8988T (cell line): Measurements from ENCODE around the gene HTR1E.
"Not testable (repeated sequence)": the region's sequence is repeated elsewhere in the genome, so short reads cannot be mapped to it uniquely, and the experiment has no call there.

ENCODE experiments used
- DNase-seq: peaks from one replicate; pipeline ENCODE4 v3.0.0; 2011

HTR1E gene

GRCh38 chr6:86937219-86938079 lies at the start of gene HTR1E:
Gene HTR1E (plus strand): TSS chr6:86937528. CDS start chr6:87015335, 77,807 bp downstream.
- DNase-seq: peak; percentile 57

GRCh38 chr6:86888301-86888700 lies 49.0 kb upstream of the HTR1E start:
- DNase-seq: no peak

- not testable (repeated sequence) for DNase-seq
Measured at GRCh38 chr6:86897265-86897664, 40.1 kb upstream of the HTR1E start.

GRCh38 chr6:86913795-86914194 lies 23.5 kb upstream of the HTR1E start:
- DNase-seq: no peak

GRCh38 chr6:86916393-86916792 lies 20.9 kb upstream of the HTR1E start:
- no peak for DNase-seq

GRCh38 chr6:86927138-86927537 lies 10.2 kb upstream of the HTR1E start:
- not testable (repeated sequence) for DNase-seq

GRCh38 chr6:86927859-86928258 lies 9.5 kb upstream of the HTR1E start:
- DNase-seq: not testable (repeated sequence)

- DNase-seq: no peak
Measured at GRCh38 chr6:86934365-86934764, 3.0 kb upstream of the HTR1E start.

- no peak for DNase-seq
Measured at GRCh38 chr6:86936834-86937218, 502 bp upstream of the HTR1E start.

- DNase-seq: no peak
Measured at GRCh38 chr6:86938814-86939213, 1.5 kb downstream of the HTR1E start.

GRCh38 chr6:86941461-86941860 lies 4.1 kb downstream of the HTR1E start:
- DNase-seq: no peak

- no peak for DNase-seq
Measured at GRCh38 chr6:86942769-86943516, 5.6 kb downstream of the HTR1E start.

- DNase-seq: no peak
Measured at GRCh38 chr6:86943819-86944407, 6.6 kb downstream of the HTR1E start.

GRCh38 chr6:86949771-86950170 lies 12.4 kb downstream of the HTR1E start:
- DNase-seq: no peak

GRCh38 chr6:86952991-86953390 lies 15.7 kb downstream of the HTR1E start:
- no peak for DNase-seq

GRCh38 chr6:86959656-86960055 lies 22.3 kb downstream of the HTR1E start:
- DNase-seq: no peak

- DNase-seq: no peak
Measured at GRCh38 chr6:86961455-86962200, 24.3 kb downstream of the HTR1E start.

- no peak for DNase-seq
Measured at GRCh38 chr6:86963352-86963751, 26.0 kb downstream of the HTR1E start.

- DNase-seq: no peak
Measured at GRCh38 chr6:86964029-86964579, 26.8 kb downstream of the HTR1E start.

GRCh38 chr6:86966271-86966670 lies 28.9 kb downstream of the HTR1E start:
- no peak for DNase-seq

GRCh38 chr6:86969573-86969972 lies 32.2 kb downstream of the HTR1E start:
- no peak for DNase-seq

- no peak for DNase-seq
Measured at GRCh38 chr6:86973088-86973487, 35.8 kb downstream of the HTR1E start.

GRCh38 chr6:86978251-86978650 lies 40.9 kb downstream of the HTR1E start:
- no peak for DNase-seq
